GM19452 (cell line): ENCODE results near the gene TRAM2.
A peak's percentile ranks its signal among the peaks of the same experiment; 100 is the strongest.

Source experiments
- ATAC-seq: cut with Tn5 transposase; IDR thresholded peaks from one replicate; pipeline ENCODE4 v1.9.1; 2021; ENCODE audit not compliant: unreplicated experiment

TRAM2 gene

GRCh38 chr6:52548353-52548713, 28.5 kb downstream of the TRAM2 start:
- ATAC-seq, result no peak

- no peak for ATAC-seq
These were observed 29.1 kb downstream of the TRAM2 start for GRCh38 chr6:52547647-52548352.

- peak; percentile 85 for ATAC-seq
These were observed 30.2 kb downstream of the TRAM2 start for GRCh38 chr6:52546678-52547077.

- peak; percentile 51 for ATAC-seq
These were observed 30.7 kb downstream of the TRAM2 start for GRCh38 chr6:52546192-52546591.

GRCh38 chr6:52545406-52546119, 31.3 kb downstream of the TRAM2 start:
- ATAC-seq, result no peak

- no peak for ATAC-seq
These were observed 32.1 kb downstream of the TRAM2 start for GRCh38 chr6:52544602-52545405.

GRCh38 chr6:52543729-52544601, 32.9 kb downstream of the TRAM2 start:
- ATAC-seq, result no peak

- ATAC-seq, result no peak
These were observed 33.6 kb downstream of the TRAM2 start for GRCh38 chr6:52543262-52543661.

- no peak for ATAC-seq
These were observed 35.7 kb downstream of the TRAM2 start for GRCh38 chr6:52541135-52541534.

- ATAC-seq, result no peak
These were observed 36.5 kb downstream of the TRAM2 start for GRCh38 chr6:52540286-52540902.

- no peak for ATAC-seq
These were observed 37.3 kb downstream of the TRAM2 start for GRCh38 chr6:52539607-52540006.

GRCh38 chr6:52538901-52539354, 37.9 kb downstream of the TRAM2 start:
- ATAC-seq, result no peak

- ATAC-seq, result no peak
These were observed 38.5 kb downstream of the TRAM2 start for GRCh38 chr6:52538252-52538900.

GRCh38 chr6:52537001-52537753, 39.7 kb downstream of the TRAM2 start:
- peak; percentile 69 for ATAC-seq

- peak; percentile 18 for ATAC-seq
These were observed 40.4 kb downstream of the TRAM2 start for GRCh38 chr6:52536424-52536916.

- ATAC-seq, result no peak
These were observed 41.0 kb downstream of the TRAM2 start for GRCh38 chr6:52535711-52536423.

GRCh38 chr6:52534966-52535390, 41.9 kb downstream of the TRAM2 start:
- peak; percentile 29 for ATAC-seq

- no peak for ATAC-seq
These were observed 42.5 kb downstream of the TRAM2 start for GRCh38 chr6:52534363-52534762.
